NCI-H146 (cell line): Measurements from ENCODE around the gene RBM44.
"Not testable (repeated sequence)": the region's sequence is repeated elsewhere in the genome, so short reads cannot be mapped to it uniquely, and the experiment has no call there.

Experiments used
- DNase-seq: peaks from one replicate; lab custom pipeline; 2025; lab: John Stamatoyannopoulos, UW

The RBM44 gene

DNA sequence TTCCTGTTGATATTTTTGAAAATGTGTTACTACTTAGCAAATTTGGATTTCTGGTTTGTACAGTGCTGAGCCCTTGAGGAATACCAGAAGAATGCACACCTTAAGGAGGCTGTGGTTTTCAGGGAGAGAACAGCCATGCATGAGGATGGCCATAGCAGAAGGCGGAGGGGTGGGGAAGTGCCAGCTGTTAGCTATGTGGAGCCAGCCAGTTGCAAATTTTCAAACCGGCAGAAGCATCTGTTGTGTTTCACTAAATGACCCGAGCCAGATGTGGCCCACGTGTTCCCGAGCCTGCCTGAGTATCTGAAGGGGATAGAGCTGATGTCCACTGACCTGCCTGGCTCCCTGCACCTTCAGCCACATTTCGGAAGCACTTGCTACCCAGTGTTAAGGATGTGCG lies 16.4 kb upstream of the RBM44 start:
- DNase-seq = no peak

DNA sequence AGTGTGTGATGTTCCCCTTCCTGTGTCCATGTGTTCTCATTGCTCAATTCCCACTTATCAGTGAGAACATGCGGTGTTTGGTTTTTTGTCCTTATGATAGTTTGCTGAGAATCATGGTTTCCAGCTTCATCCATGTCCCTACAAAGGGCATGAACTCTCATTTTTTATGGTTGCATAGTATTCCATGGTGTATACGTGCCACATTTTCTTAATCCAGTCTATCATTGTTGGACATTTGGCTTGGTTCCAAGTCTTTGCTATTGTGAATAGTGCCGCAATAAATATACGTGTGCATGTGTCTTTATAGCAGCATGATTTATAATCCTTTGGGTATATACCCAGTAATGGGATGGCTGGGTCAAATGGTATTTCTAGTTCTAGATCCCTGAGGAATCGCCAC lies 14.9 kb upstream of the RBM44 start:
- not testable (repeated sequence) for DNase-seq

GRCh38 chr2:237786936-237787335 lies 11.6 kb upstream of the RBM44 start:
- DNase-seq = no peak

GRCh38 chr2:237790353-237790752 lies 8.2 kb upstream of the RBM44 start:
- DNase-seq = no peak

DNA sequence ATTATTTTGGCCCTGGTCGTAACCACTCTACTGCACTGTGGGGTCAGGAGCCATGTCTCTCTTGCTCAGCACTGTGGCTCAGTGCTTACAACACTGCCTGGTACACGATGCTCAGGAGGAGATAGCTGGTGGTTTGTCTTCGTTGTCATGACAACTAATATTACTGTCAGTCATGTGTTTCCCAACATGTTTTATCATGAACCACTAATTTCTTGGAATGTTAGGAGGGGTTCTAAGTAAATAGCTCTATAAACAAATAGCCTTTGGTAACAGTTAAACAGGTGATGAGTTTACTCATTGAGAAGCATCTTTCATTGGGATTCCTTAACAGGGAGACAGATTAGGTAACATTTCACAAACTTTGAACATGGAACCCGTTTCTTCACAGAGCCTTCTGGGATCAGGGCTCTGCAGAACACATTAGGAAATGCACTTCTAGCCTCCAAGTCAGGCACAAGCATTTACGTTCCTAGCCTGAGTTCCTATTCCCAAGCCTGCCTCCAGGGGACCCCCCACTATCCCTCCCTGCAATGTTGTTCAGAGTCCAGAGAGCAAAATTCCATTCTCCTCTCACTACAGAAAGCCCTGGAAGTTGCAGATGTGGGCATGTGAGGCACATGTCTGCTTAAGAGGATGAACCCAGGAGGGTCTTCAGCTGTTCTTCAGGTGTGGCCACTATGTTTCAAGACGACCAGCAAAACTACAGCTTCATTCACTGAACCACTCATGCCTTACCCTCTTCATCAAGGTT lies 6.4 kb upstream of the RBM44 start:
- no peak for DNase-seq

GRCh38 chr2:237797253-237797652 lies 1.3 kb upstream of the RBM44 start:
- DNase-seq = no peak

- no peak for DNase-seq
These were observed 465 bp downstream of the RBM44 start for GRCh38 chr2:237799060-237799428.

DNA sequence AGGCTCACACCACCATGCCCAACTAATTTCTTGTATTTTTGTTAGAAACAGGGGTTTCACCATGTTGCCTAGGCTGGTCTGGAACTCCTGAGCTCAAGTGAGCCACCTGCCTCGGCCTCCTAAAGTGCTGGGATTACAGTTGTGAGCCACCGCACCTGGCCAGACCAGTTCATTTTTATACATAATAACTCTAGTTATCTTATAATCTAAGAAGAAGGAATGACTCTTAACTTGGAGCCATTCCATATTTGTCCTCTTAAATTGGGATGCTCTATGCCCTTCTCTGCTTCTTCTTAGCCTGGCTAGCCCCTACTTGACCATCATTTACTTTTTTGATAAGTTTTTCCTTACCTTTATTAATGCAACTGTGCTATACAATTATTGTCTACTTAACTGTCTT lies 2.9 kb downstream of the RBM44 start:
- no peak for DNase-seq

DNA sequence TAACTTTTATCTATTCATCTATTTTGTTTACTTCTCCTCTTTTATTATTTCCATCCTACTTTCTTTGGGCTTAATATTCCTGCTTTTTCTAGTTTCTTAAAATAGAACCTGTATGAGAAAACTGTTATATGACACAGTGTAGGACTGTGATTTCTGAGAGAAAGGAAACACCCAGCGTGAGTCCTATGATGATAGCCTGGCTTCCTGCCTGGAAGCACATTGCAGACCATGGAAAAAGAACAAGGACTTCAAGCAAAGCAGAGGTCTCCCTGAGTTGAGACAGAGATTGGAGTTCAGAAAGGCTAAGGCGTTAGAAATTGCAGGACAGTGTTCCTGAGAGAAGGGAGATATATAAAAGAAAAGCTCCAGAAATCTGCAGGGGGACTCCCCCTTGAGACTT lies 7.8 kb downstream of the RBM44 start:
- DNase-seq = no peak

GRCh38 chr2:237815637-237816036 lies 17.1 kb downstream of the RBM44 start:
- DNase-seq = no peak

- no peak for DNase-seq
These were observed 18.0 kb downstream of the RBM44 start for GRCh38 chr2:237816531-237816930.

GRCh38 chr2:237818066-237818473 lies 19.5 kb downstream of the RBM44 start:
- DNase-seq = no peak

GRCh38 chr2:237819231-237819630 lies 20.7 kb downstream of the RBM44 start:
- DNase-seq = no peak

DNA sequence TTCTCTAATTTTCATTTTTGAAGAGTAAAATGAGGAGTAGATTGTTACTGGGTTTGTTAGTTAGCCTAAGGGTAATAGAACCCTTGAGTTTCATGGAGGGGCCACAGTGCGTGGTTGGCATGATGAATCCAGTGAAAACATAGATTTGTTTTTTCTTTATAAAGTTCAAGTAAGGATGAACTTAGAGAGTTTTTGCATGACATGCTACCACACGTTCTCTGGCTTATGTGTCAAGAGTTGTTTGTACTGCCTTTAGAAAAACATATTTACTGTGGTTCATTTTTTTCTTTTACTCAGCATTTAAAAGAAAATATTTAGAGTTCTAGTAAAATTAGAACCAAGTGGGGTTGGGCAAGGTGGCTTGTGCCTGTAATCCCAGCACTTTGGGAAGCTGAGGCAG lies 21.8 kb downstream of the RBM44 start:
- no peak for DNase-seq

DNA sequence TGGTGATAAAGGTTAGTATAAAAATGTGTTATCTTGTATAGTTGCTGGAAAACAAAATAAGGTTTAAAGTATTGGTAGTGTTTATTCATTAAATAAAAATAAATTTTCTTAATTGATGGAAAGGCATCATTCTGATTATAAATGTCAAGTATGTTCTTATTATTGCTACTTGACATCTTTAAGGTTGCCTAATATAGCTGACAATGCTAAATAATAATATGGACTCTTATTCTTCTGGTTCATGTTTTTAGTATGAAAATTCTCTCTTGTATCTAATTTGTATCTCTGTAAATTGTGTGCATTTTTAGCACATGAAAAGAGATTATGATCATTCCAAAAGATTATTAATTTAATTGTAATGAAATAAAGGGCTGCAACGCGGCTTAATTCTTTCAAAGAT lies 25.0 kb downstream of the RBM44 start:
- no peak for DNase-seq

DNA sequence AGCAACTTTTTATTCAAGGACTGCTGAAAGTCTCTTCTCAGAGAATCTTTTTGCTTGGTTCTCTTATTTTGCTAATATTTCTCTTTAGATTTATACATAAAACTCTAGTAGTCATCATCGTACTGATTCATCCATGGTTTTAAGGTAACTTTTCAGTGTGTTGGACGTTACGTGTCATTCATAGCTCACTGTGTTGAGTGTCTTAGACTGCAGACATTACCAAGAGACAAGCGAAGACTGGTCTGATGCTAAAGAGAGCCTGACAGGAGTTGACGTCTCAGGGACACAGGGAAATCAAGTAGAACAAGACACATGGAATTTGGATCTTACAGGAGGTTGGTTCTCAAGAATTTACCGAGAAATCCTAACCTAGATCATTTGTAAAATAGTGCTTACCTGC lies 25.5 kb downstream of the RBM44 start:
- DNase-seq = no peak

DNA sequence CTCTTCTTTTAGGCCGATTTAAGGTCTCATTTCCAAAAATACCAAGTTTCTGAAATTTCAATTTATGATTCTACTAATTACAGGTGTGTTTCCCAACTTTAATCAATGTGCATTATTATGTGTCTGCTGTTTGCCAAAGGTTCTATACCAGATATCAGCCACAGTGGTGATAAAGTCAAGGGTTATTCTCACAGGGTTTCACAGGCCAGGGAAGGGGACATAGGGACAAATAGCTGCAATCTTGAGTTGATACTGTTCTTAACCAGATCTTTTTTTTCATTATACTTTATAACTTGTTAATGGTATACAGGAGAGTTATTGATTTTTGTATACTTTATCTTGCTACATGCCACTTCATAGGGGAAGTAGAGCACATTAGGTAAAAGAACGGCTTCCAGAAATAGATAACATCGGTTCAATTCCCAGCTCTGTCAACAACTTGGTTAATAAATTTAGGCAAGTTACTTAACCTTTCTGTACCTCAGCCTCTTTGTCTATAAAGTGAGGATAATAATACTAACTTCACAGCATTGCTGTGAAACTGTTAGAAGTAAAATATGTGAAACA lies 28.9 kb downstream of the RBM44 start:
- DNase-seq = no peak

DNA sequence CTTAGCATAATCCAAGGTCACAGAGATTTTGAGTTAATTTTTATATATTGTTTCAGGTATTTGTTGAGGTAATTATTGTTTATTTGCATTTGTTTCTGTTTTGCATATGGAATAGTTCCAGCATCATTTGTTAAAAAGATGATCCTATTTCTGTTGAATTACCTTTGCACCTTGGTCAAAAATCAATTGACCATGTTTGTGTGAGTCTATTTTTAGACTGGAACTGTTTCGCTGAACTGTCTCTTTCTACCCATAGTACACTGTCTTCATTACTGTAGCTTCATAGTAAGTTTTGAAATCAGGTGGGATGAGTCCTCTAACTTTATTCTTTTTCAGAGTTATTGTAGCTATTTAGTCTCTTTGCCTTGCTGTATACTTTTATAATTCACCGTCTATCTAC lies 31.9 kb downstream of the RBM44 start:
- DNase-seq = no peak

- DNase-seq = no peak
These were observed 35.0 kb downstream of the RBM44 start for GRCh38 chr2:237833546-237833945.

DNA sequence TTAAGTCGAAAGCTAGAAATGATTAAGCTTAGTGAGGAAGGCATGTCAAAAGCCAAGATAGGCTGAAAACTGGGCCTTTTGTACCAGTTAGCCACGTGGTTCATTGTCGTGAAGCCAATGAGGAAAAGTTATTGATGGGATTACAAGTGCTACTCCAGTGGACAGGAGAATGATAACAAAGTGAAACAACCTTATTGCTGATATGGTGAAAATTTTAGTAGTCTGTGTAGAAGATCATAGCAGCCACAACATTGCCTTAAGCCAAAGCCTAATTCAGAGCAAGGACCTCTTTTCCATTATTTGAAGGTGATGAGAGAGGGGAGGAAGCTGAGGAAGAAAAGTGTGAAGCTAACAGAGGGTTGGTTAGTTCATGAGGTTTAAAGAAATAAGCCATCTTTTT lies 36.8 kb downstream of the RBM44 start:
- no peak for DNase-seq

- DNase-seq = no peak
These were observed 42.5 kb downstream of the RBM44 start for GRCh38 chr2:237841051-237841450.

DNA sequence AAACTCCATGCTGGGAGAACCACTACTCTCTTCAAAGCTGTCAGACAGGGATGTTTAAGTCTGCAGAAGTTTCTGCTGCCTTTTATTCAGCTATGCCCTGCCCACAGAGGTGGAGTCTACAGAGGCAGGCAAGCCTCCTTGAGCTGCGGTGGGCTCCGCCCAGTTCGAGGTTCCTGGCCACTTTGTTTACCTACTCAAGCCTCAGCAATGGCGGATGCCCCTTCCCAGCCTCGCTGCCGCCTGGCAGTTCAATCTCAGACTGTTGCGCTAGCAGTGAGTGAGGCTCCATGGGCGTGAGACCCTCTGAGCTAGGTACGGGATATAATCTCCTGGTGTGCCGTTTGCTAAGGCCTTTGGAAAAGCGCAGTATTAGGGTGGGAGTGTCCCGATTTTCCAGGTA lies 50.4 kb downstream of the RBM44 start:
- not testable (repeated sequence) for DNase-seq

- no peak for DNase-seq
These were observed 55.7 kb downstream of the RBM44 start for GRCh38 chr2:237854295-237854694.

- DNase-seq = no peak
These were observed 59.2 kb downstream of the RBM44 start for GRCh38 chr2:237857791-237858190.
